NCI-H128 (cell line): ENCODE measurements around the gene AGBL4.

Experiments
- DNase-seq: peaks from one replicate; lab custom pipeline; 2025; ENCODE audit not compliant: unreplicated experiment; lab: John Stamatoyannopoulos, UW

Gene AGBL4

GRCh38 chr1:48693674-48694320 is 1330.0 kb downstream of the AGBL4 start:
- DNase-seq, result no peak

DNA sequence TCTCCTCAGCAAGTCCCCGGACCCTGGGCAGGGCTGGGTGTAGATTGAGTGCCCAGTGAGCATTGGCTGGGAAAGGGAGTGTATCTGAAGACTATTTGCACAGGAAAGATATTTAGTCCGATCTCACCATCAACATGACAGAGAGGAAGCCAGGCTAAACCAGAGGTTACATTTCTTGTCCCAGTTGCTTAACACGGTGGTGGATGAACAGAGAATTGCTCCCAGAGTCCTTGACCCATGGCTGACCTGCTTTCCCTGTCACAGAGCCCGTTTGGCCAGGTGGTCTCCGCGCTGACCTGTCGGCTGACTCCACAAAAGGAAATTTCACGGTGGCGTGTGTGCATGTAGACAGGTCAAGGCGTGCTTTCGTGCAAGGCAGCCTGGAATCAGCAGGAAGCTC is 1330.6 kb downstream of the AGBL4 start:
- DNase-seq, result no peak

DNA sequence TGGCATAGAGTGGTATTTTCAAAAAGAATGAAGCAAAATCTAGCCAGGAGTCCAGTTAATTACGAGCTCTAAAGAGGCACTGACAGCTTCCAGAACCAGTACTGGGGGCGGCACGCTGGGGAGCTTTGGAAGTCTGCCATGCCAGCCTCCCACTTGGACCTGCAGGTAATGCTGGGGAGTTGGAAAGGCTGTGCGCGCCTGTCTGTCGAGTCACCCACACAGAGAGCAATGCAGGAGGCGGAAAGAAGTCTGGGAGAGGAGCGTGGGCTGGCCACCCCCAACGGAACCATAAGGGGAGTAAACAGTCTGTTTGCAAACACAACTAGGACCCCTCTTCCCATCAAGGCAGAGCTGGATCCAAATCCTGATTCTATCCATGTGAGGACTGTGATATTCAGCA is 1331.5 kb downstream of the AGBL4 start:
- no peak for DNase-seq

- no peak for DNase-seq
Observed at GRCh38 chr1:48691429-48692001, 1332.2 kb downstream of the AGBL4 start.

GRCh38 chr1:48688102-48688760 is 1335.5 kb downstream of the AGBL4 start:
- no peak for DNase-seq

GRCh38 chr1:48687282-48688045 is 1336.3 kb downstream of the AGBL4 start:
- DNase-seq, result no peak

DNA sequence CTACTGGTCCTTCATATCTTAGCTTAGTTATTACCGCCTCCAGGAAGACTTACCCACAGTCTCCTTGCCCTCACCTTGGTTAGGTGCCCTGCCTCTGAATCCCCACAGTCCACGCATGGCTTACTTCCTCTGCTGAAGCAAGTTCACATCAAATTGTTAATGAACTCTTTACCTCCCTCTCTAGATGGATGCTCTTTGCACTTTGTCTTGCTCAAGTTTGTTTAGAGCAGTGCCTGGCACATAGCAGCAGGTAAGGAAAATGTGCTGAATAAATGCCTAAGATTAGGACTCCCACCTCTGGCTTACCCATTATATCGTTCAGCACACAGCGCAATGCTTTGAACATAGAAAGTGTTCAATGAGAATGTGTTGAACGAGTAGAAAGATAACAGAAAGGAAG is 1337.6 kb downstream of the AGBL4 start:
- no peak for DNase-seq

- DNase-seq, result no peak
Observed at GRCh38 chr1:48684381-48684780, 1339.4 kb downstream of the AGBL4 start.

DNA sequence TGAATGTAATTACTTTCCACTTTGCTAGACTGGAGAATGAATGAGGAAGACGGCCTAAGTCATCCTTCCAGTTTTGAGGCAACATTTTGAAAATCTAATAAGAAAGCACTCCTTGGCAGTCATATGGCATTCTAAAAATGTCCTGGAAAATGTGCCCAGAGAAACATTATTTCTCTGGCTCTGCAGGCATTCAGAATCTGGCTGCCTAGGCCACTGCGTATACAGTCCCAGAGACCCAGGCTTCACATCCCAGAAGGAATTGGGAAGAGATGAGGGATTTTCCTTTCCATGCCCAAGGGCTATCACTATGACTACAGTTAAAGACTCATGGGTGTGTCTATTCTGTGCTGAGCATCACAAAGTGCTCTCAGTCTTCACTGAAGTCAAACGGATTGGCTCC is 1339.9 kb downstream of the AGBL4 start:
- DNase-seq, result no peak

DNA sequence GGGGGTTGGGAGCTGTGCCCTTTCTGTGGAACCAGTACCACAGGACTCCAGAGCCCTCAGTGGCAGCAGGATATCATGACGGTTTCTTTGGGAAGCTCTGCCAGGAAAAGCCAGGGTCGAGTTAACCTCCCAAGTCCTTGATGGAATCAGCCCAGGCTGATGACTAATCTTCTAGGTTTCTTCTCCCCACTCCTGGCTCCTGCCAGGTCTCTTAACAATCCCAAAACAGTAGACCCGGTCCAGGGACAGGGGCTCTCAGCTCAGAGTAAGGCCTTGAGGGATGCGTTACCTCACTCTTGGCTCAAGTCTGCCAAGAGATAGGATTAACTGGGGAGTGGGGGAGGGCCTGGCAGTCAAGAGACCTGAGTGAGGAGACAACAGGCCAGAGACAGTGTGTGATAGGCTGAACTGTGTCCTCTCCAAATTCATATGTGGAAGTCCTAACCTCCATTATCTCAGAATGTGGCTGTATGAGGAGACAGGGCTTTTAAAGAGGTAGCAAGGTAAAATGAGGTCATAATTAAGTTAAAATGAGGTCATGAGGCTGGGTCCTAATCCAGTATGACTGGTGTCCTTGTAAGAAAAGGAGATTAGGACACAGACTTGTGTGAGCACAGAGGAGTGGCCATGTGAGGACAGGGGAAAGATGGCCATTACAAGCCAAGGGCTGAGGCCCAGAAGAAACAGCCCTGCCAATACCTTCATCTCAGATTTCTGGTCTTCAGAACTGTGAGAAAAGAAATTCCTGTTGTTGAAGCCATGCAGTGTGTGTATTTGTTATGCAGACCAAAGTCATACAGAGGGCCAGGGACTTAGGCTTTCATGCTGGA is 1342.1 kb downstream of the AGBL4 start:
- no peak for DNase-seq

DNA sequence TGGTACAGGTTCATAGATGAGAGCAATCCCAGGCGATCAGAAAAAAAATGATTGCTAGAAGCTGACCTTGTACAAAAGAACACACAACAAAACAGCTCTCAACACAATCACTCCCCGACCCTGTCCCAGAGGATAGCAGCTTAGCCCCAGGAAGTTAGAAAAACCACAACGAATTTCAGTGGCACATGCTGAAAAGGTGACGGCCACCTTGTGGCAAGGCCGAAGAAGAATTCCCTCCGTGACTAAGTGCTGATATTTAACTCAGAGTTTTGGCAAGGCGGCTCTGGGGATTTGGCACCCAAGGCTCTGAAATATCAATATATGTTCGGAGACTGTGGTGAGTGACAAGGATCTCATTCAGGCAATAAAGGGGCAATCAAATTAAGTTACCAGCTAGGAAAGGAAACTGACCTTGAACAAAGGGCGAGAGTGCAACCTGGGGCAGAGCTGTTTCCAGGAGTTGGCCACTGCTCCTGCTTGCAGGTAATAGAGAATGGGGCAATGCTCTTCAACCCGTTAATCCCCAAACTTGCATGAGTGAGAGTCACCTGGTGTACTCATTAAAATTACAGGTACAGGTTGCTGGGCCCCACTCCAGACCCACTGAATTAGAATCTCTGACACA is 1343.2 kb downstream of the AGBL4 start:
- no peak for DNase-seq

DNA sequence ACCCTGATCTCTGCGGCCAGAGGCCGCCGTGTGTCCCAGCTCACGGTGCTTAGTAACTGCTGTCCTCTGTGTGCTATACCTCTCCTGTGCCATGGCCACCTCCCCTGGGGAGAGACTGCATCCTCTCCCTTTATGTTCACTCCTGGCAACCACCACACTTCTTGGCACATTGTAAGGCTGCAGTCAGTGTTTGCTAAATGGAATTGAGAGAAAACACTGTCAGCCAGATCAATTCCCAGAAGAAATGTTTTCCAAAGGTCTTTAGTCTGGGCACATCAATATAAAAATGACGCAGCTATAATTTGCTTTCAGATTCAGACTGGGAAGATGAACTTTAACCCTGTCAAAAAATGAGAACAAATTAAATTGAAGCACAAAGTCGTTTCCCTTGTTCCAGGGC is 1343.9 kb downstream of the AGBL4 start:
- no peak for DNase-seq

DNA sequence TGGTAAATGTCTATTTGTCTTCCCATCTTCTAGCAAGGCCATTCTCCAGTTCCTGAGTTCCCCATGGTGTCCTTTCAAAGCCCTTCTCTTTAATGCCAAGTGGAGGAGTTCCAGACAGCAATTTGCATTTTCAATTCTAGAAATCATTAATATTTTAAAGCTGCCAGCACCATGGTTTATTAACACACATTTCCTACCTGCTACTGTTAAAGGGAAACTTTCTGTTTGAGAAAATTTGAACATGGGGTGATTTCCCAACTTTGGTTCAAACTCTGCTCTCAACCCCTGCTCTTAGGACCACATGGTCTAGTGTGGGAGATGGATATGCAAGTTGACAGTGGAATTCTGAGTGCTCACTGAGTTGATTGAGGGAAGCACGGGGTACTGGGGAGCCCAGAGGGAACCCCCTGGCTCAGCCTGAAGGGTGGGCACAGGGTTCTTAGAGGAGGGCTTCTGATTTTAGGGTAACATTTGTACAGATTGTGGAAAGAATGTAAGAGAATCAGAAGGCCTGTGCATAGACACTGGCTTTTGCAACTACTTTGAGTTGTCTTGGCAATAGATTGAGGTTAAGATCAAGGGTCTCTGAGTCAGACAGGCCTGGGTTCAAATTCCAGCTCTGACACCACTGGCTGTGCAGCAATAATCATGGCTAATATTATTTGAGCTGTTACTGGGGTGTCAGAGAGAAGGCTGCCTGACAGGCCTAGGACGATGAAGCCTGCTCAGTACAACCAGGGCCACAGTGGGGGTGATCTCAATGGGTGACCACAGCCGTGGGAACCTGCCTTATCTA is 1344.8 kb downstream of the AGBL4 start:
- no peak for DNase-seq

DNA sequence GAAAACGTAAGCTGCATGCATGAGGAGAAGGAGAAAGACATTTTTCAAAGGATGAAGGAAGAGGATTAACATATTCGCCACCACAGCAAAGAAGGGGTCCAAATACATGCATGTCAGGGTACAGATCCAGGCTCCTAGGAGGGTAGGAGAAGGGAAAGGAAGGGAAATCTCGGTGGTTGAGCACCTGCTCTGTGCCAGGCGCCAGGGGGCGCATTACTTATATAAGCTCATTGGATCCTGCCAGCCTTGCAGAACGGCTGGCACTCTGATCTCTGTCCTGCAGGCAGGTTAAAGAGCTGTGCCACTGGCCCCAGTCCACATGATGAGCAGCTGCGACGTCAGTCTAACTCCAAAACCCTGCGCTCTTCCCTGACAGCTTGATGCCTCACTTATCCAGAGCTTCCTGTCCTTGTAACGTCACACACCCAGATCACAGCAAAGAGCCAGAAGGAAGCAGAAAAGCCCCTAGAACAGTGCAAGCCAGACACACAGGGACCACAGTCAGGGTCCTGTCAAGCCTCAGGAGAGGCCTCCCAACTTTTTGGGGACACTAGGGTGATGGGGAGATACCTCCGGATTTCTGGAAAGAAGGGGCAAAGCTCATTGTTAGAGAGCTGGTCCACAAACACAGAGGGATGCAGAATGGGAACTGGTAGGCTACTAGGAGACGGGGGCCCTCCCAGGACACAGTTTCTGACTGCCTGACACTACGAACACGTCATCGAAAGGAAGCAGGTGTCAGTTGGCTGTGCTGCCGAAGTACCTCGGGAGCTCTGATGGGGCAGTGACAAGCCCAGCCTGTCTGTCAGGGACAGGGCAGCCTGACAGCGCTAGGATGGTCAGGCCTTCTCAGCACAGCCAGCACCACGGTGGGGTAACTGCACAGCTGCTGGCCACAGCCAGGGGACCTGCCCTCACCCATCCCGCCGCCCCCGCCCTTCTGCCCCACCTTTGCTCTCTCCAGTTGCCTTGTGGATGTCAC is 1346.2 kb downstream of the AGBL4 start:
- peak; percentile 10 for DNase-seq

DNA sequence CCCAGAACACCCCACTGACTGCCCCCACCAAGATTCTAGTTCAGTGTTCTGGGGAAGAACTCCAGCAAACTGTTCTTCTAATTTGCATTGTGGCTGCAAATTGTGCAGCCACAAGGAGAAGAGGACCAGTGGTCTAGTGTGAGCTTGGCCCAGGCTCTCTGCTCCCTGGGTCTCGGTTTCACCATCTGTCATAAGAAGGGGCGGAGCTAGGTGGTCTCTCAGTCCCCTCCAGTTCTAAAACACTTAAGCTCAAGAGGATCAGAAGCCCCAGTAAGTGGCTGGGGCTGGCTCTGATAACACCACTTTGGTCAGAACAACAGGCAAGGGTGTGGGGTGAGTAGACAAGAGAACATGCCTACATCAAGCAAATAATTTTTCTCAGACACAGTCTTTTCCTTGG is 1346.9 kb downstream of the AGBL4 start:
- no peak for DNase-seq

DNA sequence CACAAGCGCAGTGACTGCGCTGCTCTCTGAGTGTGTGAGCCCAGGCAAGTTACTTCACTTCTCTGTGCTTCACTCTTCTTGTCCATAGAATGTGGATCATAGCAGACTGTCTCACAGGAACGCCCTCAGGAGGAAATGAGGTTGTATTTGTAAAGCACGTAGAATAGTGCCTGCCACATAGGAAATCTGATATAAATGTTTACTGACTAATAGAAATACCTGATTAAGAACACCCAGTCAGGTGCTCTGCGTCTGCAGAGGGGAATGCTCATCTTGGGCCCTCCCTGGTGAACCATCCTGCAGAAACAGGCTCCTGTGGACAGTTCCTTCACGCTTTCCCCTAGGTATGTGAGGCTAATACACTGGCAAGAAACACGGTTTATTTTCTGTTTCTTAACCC is 1347.4 kb downstream of the AGBL4 start:
- DNase-seq, result no peak

GRCh38 chr1:48675251-48675650 is 1348.5 kb downstream of the AGBL4 start:
- no peak for DNase-seq

DNA sequence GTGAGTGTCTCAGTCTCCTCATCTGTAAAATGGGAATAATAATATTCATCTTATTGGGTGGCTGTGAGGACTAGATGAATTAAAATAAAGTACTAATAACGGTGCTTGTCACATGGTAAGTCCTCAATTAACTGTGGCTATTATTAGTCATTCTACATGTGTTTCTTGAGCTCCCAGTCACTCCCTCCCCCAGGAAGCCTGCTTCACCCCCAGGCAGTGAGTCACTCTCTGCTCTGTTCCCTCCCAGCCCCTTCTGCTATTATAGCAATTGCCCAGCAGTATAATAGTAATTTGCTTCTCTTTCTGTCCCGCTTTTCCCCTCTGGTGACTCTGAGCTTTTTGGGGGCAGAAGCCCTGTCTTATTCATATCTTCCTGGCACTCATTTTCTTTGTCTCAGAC is 1349.1 kb downstream of the AGBL4 start:
- no peak for DNase-seq
